GM21447 (cell line): ENCODE measurements around the gene ZBTB25.

ENCODE experiments used
- ATAC-seq: cut with Tn5 transposase; IDR thresholded peaks from one replicate; pipeline ENCODE4 v1.9.1; 2021; ENCODE audit not compliant: unreplicated experiment

The ZBTB25 gene

GRCh38 chr14:64400829-64401459 lies 102.7 kb downstream of the ZBTB25 start:
- ATAC-seq = no peak
